ENCODE data around the gene TXNDC12.
A peak's percentile ranks its signal among the peaks of the same experiment; 100 is the strongest.
"Not testable (repeated sequence)": the region's sequence is repeated elsewhere in the genome, so short reads cannot be mapped to it uniquely, and the experiment has no call there.

Gene TXNDC12

GRCh38 chr1:52053862-52054261 is 1.1 kb downstream of the TXNDC12 start:
- no peak for DNase-seq (ENCODE audit: insufficient read length, low spot score)
- no peak for FAIRE-seq

- FAIRE-seq; DNase-seq (ENCODE audit: insufficient read length, low spot score): not testable (repeated sequence)
Measured at GRCh38 chr1:52049337-52049736, 5.7 kb downstream of the TXNDC12 start.

GRCh38 chr1:52045666-52046195 is 9.3 kb downstream of the TXNDC12 start:
- DNase-seq (ENCODE audit: insufficient read length, low spot score): not testable (repeated sequence)

GRCh38 chr1:52045236-52045635 is 9.8 kb downstream of the TXNDC12 start:
- DNase-seq (ENCODE audit: insufficient read length, low spot score) (no peak), FAIRE-seq (no peak)

More at GRCh38 chr1:52045666-52046195, 9.3 kb downstream of the TXNDC12 start:
- not testable (repeated sequence) for FAIRE-seq

- FAIRE-seq: peak; percentile 26
- DNase-seq (ENCODE audit: insufficient read length, low spot score): no peak
Measured at GRCh38 chr1:52041551-52042185, 13.3 kb downstream of the TXNDC12 start.

GRCh38 chr1:52037909-52038308 is 17.1 kb downstream of the TXNDC12 start:
- no peak for DNase-seq (ENCODE audit: insufficient read length, low spot score)
- no peak for FAIRE-seq

- FAIRE-seq: no peak
- DNase-seq (ENCODE audit: insufficient read length, low spot score): no peak
Measured at GRCh38 chr1:52037402-52037814, 17.6 kb downstream of the TXNDC12 start.

- no peak for FAIRE-seq
- no peak for DNase-seq (ENCODE audit: insufficient read length, low spot score)
Measured at GRCh38 chr1:52034050-52034384, 21.0 kb downstream of the TXNDC12 start.

- DNase-seq (ENCODE audit: insufficient read length, low spot score) (peak; percentile 80), FAIRE-seq (peak; percentile 96)
Measured at GRCh38 chr1:52033190-52034049, 21.6 kb downstream of the TXNDC12 start, which contains the start of gene KTI12. Gene KTI12, minus strand, starts transcription at chr1:52033810. Its CDS starts 49 bp downstream, at chr1:52033761.

- DNase-seq (ENCODE audit: insufficient read length, low spot score) (no peak), FAIRE-seq (no peak)
Measured at GRCh38 chr1:52032785-52033131, 22.2 kb downstream of the TXNDC12 start.

- FAIRE-seq (peak; percentile 85), DNase-seq (ENCODE audit: insufficient read length, low spot score) (no peak)
Measured at GRCh38 chr1:52032124-52032784, 22.7 kb downstream of the TXNDC12 start.

- DNase-seq (ENCODE audit: insufficient read length, low spot score); FAIRE-seq: not testable (repeated sequence)
Measured at GRCh38 chr1:52028839-52029238, 26.2 kb downstream of the TXNDC12 start.

GRCh38 chr1:52028328-52028727 is 26.7 kb downstream of the TXNDC12 start:
- FAIRE-seq: no peak
- no peak for DNase-seq (ENCODE audit: insufficient read length, low spot score)

- DNase-seq (ENCODE audit: insufficient read length, low spot score): no peak
- no peak for FAIRE-seq
Measured at GRCh38 chr1:52026278-52026677, 28.7 kb downstream of the TXNDC12 start.

- FAIRE-seq: no peak
- no peak for DNase-seq (ENCODE audit: insufficient read length, low spot score)
Measured at GRCh38 chr1:52022133-52022532, 32.9 kb downstream of the TXNDC12 start.

GRCh38 chr1:52008071-52008809 is 46.8 kb downstream of the TXNDC12 start:
- FAIRE-seq: no peak
- no peak for DNase-seq (ENCODE audit: insufficient read length, low spot score)

GRCh38 chr1:52007215-52008002 is 47.6 kb downstream of the TXNDC12 start:
- DNase-seq (ENCODE audit: insufficient read length, low spot score) (no peak), FAIRE-seq (no peak)

GRCh38 chr1:52006081-52006553 is 48.9 kb downstream of the TXNDC12 start:
- DNase-seq (ENCODE audit: insufficient read length, low spot score); FAIRE-seq: not testable (repeated sequence)

GRCh38 chr1:52005548-52005947 is 49.4 kb downstream of the TXNDC12 start:
- DNase-seq (ENCODE audit: insufficient read length, low spot score); FAIRE-seq: not testable (repeated sequence)

Data from GM19239 (cell line).